GM10266 (cell line): ENCODE data around the gene KL.

ENCODE experiments used
- DNase-seq: peaks from one replicate; pipeline ENCODE4 v3.0.0; 2012; ENCODE audit errors: extremely low spot score
- TF ChIP-seq, protein P1 (sequence below): IDR thresholded peaks from 2 replicates; pipeline ENCODE4 v1.5.1; 2012; ENCODE audit warnings: mild to moderate bottlenecking, low read depth; ENCODE audit not compliant: control insufficient read depth, insufficient read depth; ENCODE audit errors: missing control alignments

Gene KL

DNA sequence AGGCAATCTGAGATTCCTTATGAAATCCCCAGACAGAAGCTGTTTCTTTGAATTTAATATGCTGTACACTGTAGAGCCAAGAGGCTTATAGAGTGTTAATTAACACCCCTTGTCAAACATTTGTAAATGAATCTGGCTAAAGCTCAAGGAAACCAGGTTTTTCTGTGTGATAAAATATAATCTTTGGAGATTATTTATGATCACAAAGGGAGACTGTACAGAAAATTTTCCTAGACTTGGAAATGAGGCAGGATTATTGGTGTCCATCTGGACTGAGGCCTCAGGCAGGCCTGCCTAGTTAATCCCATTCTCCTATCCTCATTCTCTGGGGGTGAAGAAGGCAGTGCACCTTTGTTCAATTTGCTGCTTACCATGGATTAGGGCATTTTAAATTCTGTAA lies 17.8 kb downstream of the KL start:
- TF ChIP-seq, protein P1, sequence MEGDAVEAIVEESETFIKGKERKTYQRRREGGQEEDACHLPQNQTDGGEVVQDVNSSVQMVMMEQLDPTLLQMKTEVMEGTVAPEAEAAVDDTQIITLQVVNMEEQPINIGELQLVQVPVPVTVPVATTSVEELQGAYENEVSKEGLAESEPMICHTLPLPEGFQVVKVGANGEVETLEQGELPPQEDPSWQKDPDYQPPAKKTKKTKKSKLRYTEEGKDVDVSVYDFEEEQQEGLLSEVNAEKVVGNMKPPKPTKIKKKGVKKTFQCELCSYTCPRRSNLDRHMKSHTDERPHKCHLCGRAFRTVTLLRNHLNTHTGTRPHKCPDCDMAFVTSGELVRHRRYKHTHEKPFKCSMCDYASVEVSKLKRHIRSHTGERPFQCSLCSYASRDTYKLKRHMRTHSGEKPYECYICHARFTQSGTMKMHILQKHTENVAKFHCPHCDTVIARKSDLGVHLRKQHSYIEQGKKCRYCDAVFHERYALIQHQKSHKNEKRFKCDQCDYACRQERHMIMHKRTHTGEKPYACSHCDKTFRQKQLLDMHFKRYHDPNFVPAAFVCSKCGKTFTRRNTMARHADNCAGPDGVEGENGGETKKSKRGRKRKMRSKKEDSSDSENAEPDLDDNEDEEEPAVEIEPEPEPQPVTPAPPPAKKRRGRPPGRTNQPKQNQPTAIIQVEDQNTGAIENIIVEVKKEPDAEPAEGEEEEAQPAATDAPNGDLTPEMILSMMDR, result no peak
- no peak for DNase-seq

DNA sequence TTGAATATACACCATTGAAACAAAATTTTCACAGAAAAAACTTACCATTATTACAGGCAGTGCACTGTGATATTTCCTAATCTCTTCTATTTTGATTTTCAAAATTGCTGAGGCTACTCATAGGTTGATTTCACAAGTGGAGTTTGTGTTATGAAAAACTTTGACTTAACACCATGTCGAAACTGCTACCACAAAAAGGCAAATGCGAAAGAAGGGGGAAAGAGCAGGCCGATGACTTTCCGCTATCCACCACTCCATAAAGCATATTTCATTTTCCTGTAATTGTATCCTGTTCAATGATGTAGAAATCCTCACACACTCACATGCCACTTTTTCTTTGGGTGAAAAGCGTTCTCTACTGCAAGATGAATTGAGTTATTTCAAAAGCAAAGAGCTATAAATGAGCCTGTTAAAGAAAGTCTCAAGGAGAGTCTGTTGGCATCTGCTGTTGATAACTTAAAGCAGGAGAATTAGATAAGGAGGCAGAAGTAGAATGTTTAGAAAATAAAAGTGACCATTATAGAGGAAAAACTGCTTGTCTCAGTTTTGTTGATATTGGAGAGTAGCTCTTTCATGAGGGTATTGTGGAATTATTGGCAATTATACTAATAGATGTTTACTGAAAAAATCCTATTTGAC lies 18.8 kb downstream of the KL start:
- no peak for DNase-seq
- TF ChIP-seq, protein P1, result no peak

DNA sequence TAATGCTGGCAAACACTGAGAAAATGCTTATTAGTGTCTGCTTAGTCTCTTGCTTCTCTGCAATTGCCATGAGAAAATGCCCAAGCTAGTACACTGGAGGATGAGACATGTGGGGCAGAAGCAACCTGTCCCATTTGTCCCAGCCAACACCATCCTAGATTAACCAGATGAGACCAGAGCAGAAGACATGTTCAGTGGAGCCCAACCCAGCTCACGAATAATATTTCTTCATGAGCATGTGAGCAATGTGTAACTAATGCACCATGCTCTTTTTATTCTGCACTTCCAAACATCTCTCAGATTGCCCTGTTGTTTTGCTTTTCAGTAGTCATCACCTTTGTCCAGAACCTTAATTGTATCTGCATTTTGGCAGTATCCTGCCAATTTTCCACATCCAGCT lies 21.4 kb downstream of the KL start:
- TF ChIP-seq, protein P1, result no peak
- no peak for DNase-seq

DNA sequence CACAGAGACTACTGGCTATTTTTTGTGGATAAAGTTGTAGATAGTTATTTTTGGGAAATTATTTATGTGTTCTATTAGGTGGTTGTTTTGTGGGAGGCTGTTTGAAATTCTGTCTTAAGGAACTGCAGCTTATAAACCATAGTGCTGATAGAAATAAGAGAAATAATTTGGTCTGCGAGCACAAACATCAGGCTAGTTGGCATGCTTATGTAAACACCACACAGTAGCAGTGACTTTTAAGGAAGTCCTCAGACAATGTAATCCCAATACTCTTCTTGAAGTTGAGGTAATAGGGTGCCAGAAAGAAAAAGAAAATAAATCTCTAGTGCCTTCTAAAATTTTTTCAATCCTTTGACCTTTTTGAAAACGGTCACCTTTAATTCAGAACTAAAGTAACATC lies 23.9 kb downstream of the KL start:
- TF ChIP-seq, protein P1, result no peak
- no peak for DNase-seq

- no peak for DNase-seq
- TF ChIP-seq, protein P1, result no peak
These were observed 29.8 kb downstream of the KL start for GRCh38 chr13:33045851-33046592.

GRCh38 chr13:33050161-33050560 lies 33.9 kb downstream of the KL start:
- DNase-seq, result no peak
- TF ChIP-seq, protein P1, result no peak

GRCh38 chr13:33051632-33052031 lies 35.4 kb downstream of the KL start:
- TF ChIP-seq, protein P1, result no peak
- DNase-seq, result no peak
